Loucy (cell line): ENCODE data around the gene FAM217A.

Experiments used
- EZH2phosphoT487 ChIP-seq: fragments of 200-600 bp; IDR thresholded peaks from 2 replicates; pipeline ENCODE4 v1.6.1; 2018; ENCODE audit warnings: antibody characterized with exemption, mild to moderate bottlenecking, moderate library complexity, borderline replicate concordance
- TF ChIP-seq, protein P1 (sequence below): fragments of 200-600 bp; sonication (generic); conservative IDR thresholded peaks from 2 replicates; pipeline ENCODE4 v1.5.1; 2014; ENCODE audit warnings: mild to moderate bottlenecking, antibody characterized with exemption, low read length

DNA sequence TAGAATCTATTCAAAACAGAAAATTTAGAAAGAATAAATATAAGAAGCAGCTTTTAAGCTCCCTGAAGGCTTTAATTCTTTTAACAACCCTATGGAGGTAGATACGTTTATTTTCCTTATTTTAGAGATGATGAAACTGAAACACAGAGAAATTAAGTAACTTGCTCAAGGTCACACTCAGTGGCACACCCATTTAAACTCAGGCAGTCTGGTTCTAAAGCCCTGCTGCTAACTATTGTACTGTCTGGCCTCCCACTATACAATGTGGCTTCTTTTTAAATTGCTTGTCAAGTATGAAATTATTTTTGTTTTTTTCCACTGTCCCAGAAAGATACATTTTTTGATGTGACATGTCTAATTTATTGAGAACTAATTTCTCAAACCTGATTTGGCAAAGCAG, 55.7 kb downstream of the FAM217A start:
- TF ChIP-seq, protein P1, sequence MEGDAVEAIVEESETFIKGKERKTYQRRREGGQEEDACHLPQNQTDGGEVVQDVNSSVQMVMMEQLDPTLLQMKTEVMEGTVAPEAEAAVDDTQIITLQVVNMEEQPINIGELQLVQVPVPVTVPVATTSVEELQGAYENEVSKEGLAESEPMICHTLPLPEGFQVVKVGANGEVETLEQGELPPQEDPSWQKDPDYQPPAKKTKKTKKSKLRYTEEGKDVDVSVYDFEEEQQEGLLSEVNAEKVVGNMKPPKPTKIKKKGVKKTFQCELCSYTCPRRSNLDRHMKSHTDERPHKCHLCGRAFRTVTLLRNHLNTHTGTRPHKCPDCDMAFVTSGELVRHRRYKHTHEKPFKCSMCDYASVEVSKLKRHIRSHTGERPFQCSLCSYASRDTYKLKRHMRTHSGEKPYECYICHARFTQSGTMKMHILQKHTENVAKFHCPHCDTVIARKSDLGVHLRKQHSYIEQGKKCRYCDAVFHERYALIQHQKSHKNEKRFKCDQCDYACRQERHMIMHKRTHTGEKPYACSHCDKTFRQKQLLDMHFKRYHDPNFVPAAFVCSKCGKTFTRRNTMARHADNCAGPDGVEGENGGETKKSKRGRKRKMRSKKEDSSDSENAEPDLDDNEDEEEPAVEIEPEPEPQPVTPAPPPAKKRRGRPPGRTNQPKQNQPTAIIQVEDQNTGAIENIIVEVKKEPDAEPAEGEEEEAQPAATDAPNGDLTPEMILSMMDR: no peak
- no peak for TF ChIP-seq EZH2phosphoT487
